ENCODE results near the gene CACNB4.
"Not testable (repeated sequence)": the region's sequence is repeated elsewhere in the genome, so short reads cannot be mapped to it uniquely, and the experiment has no call there.

Gene CACNB4

DNA sequence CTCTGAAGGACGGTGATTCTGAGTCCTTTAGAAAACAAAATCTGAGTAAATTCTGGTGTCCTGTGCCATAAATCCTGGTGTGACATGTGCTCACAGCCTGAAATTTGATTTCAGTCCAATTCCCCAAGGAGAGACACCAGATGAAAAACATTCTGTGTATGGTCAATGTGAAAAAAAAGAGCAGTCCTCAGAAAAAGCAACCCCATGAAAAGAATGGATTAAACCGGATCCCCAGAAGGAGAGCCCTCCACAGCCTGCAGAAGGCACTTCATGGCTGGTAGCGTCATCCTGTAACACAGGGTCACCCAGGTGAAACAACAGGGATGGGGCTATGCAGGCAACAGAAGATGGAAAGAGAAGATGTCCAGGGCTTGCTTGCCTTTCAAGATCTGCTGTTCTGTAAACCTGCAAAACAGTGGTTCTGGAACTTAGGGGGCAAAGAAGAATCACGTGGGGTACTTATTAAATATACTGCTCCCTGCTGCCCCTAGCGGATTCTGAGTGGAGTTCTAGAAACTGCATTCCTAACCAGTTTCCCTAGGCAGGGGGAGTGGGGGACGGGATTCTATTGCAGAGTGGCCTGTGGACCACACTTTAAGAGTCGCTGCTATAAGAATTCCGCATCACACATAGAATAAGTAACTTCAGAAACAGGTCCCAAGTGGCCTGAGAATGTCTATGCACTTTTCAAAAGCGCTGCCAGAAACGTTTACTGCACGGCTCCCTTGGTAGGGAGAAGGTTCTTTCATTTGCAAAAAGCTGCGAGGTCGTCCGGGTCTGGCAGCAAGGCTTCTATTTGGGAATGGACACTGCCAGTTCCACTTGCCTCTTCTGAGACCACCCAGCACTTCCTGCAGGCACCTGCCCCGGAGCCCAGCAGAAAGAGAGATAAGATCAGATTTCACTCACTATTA lies 151.7 kb downstream of the CACNB4 start:
- DNase-seq (ENCODE audit: extremely low read depth in 1 of 2, low read depth in 1 of 2) = peak in 1 of 2 donors; percentile 1

DNA sequence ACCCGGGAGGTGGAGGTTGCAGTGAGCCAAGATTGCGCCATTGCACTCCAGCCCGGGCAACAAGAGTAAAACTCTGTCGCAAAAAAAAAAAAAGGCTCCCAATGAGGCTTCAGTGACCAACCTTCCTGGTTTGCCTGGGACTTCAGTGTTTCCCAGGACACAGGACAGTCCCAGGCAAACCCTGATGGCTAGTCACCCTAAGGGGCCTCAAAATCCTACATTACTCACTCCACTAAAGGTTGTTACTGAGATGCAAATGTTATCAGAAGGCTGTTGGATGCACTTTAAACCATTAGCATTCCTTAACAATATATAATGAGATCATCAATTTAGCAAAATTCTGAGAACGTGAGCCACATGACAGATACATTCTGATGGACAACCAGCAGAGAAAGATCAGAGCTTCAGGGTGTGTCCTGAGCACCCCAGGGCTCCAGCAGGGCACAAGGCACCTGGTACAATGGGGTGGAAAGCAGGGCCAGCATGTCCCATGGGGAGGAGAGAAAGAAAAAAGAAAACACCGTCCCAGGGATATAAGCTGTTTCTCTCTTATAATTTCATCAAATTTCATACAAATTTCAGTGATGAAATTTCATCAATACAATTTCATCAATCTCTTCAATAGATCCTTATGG lies 152.5 kb downstream of the CACNB4 start:
- no peak for DNase-seq (ENCODE audit: extremely low read depth in 1 of 2, low read depth in 1 of 2)

DNA sequence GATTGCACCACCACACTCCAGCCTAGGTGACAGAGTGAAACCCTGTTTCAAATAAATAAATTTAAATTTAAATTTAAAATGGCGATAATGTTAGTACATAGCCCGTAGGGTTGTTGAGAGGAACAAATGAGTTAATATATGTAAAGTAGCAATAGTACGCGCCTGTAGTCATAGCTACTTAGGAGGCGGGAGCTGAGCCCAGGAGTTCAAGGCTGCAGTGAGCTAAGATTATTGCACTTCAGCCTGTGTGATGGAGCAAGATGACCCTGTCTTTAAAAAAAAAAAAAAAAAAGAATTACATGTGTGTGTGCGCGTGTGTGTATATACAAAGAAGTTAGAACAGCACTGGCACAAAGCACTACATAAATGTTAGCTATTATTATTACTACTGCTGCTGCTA lies 153.2 kb downstream of the CACNB4 start:
- no peak for DNase-seq (ENCODE audit: extremely low read depth in 1 of 2, low read depth in 1 of 2)

DNA sequence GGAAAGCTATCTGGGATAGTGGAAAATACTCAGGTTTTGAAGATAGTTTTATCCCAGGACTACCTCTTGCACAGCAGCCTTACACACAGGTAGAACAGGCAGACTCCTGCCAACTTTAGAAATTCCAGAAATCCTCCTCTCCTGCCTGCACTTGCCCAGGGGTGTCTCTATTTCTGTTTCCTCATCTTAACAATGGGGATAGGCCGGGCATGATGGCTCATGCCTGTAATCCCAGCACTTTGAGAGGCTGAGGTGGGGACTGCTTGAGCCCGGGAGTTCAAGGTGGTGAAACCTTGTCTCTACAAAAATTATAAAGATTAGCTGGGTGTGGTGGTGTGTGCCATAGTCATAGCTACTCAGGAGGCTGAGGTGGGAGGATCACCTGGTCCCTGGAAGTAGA lies 153.7 kb downstream of the CACNB4 start:
- no peak for DNase-seq (ENCODE audit: extremely low read depth in 1 of 2, low read depth in 1 of 2)

DNA sequence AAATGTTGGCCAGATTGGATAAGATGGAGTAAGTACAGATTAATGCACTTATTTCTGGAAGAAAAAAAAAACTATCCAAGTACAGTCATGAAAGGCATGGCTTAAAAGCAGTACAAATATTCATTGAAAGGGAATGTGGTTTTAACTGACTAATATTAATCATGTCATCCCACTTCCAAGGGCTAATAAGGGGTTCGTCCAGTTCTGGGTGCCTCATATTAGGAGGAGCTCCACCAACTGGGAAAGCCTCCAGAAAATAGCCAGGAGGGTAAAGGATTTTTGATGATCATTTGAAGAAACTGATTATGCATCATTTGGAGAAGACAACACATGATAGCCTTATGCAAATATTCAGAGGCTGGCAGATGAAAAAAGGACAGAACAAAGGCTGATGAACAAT lies 155.4 kb downstream of the CACNB4 start:
- DNase-seq (ENCODE audit: extremely low read depth in 1 of 2, low read depth in 1 of 2) = no peak

DNA sequence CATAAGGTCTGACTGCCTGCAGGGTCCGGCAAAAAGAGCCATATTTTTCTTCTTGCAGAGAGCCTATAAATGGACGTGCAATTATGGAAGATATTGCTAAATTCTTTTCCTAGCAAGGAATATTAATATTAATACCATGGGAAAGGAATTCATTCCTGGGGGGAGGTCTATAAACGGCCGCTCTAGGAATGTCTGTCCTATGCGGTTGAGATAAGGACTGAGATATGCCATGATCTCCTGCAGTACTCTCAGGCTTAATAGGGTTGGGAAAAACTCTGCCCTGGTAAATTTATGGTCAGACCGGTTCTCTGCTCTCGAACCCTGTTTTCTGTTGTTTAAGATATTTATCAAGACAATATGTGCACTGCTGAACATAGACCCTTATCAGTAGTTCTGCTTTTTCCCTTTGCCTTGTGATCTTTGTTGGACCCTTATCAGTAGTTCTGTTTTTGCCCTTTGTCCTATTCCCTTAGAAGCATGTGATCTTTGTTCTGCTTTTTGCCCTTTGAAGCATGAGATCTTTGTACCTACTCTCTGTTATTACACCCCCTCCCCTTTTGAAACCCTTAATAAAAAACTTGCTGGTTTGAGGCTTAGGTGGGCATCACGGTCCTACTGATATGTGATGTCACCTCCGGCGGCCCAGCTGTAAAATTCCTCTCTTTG lies 156.2 kb downstream of the CACNB4 start:
- not testable (repeated sequence) for DNase-seq (ENCODE audit: extremely low read depth in 1 of 2, low read depth in 1 of 2)

DNA sequence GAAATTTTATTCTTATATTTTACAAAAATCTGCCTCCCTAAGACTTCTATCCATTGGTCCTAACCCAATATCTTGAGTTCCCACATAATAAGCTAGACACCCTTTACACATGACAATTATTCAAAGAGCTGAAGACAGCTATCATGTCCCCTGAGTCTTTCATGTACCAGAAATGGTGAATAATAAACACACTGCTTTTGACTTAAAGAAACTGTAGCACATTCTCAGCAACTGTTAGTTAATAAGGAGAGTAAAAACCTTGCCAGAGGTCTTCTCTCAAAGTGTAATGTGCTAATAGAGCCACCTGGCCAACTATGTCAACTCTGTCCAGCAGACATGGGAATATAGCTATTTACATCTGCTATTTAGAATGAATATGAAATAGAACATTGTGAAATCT lies 160.9 kb downstream of the CACNB4 start:
- DNase-seq (ENCODE audit: extremely low read depth in 1 of 2, low read depth in 1 of 2) = no peak

DNA sequence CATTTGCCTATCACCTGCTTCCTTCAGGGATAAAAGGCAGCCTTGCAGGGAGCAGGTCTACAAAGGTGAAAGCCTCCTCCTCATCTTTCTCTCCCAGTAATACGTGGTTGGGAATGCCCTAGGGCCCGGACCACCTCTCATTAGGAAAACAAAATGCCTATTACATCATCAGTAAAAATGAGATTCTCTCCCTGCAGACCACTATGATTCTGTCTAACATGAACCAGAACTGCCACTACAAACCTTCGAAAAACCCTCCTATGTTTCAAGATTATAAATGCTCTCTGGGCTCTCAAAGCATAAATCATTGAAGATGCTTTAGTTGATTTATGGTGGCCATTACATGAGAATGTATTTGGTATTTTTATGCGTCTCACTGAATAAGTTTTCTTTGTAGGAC lies 162.2 kb downstream of the CACNB4 start:
- DNase-seq (ENCODE audit: extremely low read depth in 1 of 2, low read depth in 1 of 2) = no peak

DNA sequence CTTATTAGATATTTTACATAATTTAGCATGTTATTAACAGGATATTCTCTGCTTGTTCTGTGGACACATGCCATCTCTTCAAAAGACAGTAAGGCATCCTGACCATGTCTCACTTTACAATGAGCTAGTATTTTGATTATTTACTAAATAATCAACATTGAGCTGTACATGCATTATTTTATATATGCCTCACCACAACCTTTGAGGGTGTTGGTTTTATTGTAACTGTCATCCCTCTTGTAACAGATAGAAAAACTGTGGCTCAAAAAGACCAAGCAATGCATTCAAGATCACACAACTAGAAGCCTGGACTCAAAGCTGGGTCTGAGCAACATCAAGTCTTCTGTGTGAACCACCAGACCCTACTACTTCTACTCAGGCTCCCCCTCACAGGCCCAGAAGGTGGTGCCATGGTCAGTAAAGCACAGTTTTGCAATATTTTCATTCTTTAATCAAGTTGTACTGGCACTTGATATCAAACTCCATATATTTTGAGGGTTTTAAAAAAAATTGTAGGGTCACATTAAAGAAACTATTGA lies 165.5 kb downstream of the CACNB4 start:
- DNase-seq (ENCODE audit: extremely low read depth in 1 of 2, low read depth in 1 of 2) = no peak

DNA sequence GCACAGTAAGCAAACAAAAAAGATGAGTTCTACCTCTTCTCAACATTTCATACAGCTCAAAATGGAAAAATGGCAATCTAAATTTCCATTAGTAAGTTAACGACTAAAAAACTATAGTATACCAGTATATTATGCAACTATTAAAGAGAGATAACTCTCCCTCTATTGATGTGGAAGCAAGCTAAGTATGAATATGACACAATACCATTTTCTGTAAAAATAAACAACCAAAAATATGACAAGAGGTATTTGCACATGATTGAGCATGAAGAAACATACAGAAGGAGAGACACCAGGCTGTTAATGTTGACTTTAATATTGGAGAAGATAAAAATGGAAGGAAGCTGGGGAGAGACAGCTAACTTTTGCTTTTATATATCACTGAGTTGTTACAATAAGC lies 167.1 kb downstream of the CACNB4 start:
- no peak for DNase-seq (ENCODE audit: extremely low read depth in 1 of 2, low read depth in 1 of 2)

DNA sequence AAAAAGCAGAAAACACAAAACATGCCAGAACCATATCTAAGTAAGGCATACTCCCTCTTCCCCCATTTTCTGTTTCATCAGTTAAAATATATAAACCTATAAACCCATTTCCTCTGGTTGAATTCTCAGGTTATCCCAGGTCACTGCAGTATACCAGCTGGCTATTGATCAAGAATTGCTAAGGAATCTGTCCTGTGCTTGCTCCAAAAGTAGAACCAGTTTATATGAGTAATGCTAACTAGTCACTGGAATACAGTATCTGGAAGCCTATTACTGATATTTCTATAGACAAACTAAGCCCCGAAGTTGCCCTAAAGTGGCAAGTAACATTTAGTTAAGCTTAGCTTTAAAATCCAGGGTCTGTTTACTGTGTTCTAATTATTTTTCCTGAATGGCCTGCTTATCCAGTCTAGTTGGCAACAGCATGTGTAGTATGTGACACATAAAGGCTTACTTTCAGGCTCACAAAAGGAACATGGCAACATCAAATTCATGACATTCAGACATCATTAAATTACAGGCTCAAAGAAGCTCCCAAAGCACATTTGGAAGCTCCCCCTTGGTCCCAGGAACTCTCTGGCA lies 167.7 kb downstream of the CACNB4 start:
- no peak for DNase-seq (ENCODE audit: extremely low read depth in 1 of 2, low read depth in 1 of 2)

DNA sequence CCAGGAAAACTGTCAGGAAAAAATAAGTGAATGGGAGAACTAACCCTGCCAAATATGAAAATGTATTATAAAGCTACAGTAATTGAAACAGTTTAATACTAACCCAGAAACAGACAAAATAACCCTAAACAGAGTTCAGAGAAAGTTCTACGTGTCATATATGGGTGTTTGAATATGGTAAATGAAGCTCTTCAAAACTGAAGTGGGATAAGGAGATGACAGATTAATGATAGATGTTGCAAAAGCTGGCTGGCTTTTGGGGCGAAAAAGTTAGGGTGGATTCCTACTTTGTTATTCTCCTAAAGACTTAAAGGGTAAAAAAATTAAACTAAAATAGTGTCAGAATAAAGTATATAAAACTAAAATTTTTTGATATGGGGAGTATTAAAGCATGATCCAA lies 168.8 kb downstream of the CACNB4 start:
- DNase-seq (ENCODE audit: extremely low read depth in 1 of 2, low read depth in 1 of 2) = no peak

DNA sequence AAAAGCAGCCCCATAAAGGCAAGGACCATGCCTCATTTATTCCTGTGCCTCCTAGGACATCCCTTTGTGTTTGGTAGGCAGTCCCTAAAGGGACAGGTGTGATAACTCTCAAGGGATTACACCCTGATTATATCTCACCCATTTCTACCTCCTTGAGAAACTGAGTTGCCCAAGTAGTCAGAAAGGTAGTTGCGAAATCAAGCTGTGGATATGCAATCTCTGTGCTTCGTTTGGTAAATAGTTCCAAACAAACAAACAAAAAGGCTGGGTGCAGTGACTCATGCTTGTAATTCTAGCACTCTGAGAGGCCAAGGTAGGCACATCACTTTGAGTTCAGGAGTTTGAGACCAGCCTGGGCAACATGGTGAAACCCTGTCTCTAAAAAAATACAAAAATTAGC lies 170.5 kb downstream of the CACNB4 start:
- no peak for DNase-seq (ENCODE audit: extremely low read depth in 1 of 2, low read depth in 1 of 2)

DNA sequence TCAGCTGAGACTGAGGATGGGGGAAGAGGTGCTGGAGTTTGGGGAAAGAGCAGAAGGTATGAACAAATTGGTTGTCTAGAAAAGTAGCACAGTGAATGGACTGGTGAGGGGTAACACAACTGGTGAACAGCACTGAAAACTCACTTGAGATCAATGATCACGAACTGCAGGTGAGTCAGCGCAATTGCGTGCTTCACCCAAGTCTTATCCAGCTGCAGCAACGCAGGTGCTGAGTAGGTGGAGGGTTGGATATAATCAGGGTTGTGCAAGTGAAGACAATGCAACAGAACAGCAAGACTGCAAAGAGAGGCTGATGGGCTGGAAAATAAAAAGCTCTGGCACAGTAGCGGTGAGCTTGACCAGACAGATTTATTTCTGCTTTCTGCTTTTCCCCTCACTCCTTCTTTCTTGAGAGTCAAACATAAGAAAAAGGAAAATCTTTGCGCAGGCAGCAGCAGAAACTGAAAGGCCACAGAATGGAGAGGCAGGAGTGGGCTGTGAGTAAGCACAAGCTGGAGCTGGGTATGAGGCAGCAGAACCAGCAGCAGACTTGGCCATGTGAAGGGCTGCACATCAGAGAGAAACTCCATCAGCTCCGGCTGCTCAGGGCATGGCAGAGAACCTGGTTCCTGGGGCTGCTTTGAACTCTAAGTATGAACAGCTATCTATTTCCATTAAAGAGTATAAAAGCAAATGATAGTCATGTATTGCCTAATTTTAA lies 171.2 kb downstream of the CACNB4 start:
- no peak for DNase-seq (ENCODE audit: extremely low read depth in 1 of 2, low read depth in 1 of 2)

DNA sequence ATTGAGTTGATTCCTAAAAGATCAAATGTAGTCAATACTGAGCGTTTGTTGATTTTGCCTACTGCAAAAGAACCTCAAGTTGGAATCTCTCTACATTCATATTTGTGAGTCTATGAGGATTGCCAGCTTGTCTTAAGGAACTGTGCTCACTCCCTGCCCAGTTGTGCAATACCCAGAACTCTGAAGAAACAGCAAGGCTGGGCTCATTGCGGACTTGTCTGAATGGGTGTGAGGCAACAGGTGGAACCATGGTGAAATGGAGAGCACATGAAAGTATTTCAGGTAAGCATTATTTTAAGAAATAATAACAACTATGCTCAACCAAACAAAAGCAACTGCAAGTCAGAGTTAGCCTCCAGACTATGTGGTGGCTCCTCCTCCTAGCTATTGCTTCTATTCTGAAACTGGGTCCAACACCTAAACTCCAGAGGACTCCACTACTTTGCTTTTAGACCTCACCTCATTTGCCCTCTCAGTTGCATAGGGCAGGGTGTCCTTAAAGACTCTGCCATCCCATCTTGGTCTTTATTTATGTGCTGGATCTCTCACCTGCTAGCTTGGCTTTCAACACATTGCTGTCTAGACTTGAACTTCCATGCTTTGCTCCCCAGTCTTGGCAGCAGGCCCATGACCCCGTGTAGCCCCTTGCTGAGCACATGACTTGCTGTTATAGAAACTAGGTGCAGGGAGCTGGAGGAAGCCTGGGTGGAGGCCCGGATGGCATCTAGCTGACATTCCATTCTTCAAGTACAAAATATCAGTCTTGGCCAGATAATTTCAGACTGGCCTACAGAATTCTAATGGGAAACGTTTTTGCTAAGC lies 175.8 kb downstream of the CACNB4 start:
- DNase-seq (ENCODE audit: extremely low read depth in 1 of 2, low read depth in 1 of 2) = no peak

DNA sequence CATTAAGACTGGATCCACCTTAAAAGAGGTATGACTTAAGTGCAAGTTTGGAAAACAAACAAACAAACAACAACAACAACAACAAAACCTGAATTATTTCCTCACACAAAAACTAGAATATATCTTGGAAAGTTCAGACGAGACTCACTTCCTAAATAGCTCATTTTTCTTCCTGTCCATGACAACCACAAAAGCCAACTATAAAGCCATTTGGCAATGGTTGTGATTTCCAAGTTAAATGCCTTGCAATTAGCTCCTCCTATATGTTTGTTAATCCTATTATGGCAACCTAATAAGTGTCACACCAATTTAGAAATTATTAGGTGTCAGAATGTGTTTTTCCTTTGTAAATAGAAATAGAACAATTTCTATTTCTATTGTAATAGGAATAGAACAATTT lies 179.1 kb downstream of the CACNB4 start:
- no peak for DNase-seq (ENCODE audit: extremely low read depth in 1 of 2, low read depth in 1 of 2)

DNA sequence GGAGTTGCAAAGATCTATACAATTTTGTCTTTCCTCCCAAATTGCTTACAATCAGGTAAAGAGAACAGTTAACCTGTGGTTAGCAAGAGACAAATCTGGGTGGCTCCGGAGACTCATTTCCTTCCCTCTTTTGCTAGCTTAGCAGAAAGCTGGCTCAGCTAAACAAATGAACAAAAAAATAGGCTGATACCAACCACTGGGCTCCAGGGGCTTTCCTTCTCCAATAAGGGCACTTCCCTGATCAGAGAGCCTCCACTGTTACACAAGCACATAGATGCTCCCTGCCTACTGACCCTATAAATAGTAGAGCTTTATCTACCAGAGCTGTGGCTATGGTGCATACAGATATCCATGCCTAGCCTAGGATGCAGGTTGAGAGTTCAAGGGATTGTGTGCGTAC lies 180.5 kb downstream of the CACNB4 start:
- no peak for DNase-seq (ENCODE audit: extremely low read depth in 1 of 2, low read depth in 1 of 2)

DNA sequence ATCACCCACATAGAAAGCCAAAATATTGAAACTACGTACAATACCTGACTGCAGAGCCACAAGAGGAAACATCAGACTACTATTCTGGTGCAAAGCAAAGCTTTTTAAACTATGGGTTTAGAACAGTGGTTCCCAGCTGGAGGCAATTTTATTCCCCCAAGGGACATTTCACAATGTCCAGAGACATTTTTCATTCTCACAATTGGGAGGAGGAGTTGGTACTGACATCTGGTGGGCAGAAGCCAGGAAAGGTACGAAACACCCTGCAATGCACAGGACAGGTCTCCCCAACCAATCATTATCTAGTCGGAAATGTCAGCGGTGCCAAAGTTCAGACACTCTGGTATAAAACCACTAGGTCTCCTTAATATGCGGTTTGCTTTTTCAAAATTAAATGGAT lies 182.2 kb downstream of the CACNB4 start:
- DNase-seq (ENCODE audit: extremely low read depth in 1 of 2, low read depth in 1 of 2) = no peak

DNA sequence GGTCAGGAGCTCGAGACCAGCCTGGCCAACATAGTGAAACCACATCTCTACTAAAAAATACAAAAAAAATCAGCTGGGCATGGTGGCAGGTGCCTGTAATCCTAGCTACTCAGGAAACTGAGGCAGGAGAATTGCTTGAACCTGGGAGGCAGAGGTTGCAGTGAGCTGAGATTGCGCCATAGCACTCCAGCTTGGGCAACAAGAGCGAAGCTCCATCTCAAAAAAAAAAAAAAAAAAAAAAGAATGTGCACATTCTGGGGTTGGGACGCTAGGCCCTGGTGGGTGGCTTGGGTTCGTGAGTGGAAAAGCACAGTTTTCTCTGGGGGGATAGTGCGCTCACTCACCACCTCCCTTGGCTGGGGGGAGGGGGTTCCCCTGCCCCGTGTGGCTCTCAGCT lies 183.2 kb downstream of the CACNB4 start:
- DNase-seq (ENCODE audit: extremely low read depth in 1 of 2, low read depth in 1 of 2) = not testable (repeated sequence)

Measured in activated CD8-positive, alpha-beta memory T cell treated with anti-CD3 and anti-CD28 coated beads for 1 hour (primary cell).